Measurements from ENCODE around the gene PIK3C2G.
"Not testable (repeated sequence)": the region's sequence is repeated elsewhere in the genome, so short reads cannot be mapped to it uniquely, and the experiment has no call there.

The PIK3C2G gene, protein sequence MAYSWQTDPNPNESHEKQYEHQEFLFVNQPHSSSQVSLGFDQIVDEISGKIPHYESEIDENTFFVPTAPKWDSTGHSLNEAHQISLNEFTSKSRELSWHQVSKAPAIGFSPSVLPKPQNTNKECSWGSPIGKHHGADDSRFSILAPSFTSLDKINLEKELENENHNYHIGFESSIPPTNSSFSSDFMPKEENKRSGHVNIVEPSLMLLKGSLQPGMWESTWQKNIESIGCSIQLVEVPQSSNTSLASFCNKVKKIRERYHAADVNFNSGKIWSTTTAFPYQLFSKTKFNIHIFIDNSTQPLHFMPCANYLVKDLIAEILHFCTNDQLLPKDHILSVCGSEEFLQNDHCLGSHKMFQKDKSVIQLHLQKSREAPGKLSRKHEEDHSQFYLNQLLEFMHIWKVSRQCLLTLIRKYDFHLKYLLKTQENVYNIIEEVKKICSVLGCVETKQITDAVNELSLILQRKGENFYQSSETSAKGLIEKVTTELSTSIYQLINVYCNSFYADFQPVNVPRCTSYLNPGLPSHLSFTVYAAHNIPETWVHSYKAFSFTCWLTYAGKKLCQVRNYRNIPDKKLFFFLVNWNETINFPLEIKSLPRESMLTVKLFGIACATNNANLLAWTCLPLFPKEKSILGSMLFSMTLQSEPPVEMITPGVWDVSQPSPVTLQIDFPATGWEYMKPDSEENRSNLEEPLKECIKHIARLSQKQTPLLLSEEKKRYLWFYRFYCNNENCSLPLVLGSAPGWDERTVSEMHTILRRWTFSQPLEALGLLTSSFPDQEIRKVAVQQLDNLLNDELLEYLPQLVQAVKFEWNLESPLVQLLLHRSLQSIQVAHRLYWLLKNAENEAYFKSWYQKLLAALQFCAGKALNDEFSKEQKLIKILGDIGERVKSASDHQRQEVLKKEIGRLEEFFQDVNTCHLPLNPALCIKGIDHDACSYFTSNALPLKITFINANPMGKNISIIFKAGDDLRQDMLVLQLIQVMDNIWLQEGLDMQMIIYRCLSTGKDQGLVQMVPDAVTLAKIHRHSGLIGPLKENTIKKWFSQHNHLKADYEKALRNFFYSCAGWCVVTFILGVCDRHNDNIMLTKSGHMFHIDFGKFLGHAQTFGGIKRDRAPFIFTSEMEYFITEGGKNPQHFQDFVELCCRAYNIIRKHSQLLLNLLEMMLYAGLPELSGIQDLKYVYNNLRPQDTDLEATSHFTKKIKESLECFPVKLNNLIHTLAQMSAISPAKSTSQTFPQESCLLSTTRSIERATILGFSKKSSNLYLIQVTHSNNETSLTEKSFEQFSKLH (N-terminal part only)

DNA sequence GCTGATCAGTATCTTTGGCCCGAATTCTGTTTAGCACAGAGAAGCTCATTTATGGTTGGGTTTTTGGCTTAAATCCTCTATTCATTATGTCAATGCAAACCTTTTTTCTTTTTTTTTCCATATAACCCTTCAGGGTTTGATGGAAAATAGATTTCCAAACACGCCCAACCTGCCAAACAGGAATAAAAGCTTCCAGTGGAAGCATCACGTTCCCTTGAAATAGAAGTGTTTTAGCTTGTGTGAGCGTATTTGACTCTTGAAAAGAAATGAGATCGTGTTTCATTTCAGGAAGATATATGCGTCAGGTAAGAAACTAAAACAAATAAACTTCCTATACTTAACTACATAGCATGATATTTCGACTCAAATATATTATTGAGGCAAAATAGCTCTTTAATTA, at the start of gene PIK3C2G:
PIK3C2G (plus strand) TSS at position 246 of the 400 bp plus-strand sequence. CDS start 20,564 bp downstream, outside the sequence.
- DNase-seq, result no peak

DNA sequence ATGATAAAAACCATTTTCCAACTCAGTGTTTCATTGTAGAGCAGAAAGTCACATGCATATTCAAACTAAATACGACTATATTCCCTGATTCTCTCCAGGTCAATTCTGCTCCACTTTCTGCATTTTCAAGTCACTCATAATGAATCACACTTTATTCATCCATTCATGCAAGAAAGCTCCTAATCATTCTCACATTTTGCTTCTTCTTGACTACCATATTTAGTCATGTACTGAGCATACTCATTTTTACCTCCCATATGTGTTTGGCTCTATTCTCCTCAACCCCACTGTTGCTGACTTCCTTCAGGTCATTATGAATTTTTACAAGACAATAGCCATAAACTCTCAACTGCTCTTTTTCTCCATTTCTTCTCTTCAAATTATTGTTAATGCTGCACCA, 43.4 kb upstream of the PIK3C2G start:
- DNase-seq, result no peak

DNA sequence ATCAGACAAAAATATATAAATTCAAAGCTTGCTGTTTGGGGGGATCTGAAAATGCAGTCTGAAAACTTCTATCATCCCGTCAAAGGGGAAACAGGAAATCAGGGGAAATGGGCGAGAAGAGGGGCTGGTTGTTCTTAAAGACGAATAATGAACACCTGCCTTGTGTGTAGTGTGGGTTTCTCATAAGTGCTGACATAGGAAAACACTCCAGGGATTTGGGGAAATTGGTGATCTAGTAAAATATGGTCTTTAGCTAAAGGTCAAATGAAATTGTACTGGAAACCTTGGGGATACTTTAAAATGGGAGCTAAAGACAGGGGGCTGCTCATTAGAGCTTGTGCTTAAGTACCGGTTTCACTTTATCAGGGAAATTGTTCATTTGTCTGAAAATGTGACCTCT, 39.6 kb upstream of the PIK3C2G start:
- DNase-seq, result no peak

DNA sequence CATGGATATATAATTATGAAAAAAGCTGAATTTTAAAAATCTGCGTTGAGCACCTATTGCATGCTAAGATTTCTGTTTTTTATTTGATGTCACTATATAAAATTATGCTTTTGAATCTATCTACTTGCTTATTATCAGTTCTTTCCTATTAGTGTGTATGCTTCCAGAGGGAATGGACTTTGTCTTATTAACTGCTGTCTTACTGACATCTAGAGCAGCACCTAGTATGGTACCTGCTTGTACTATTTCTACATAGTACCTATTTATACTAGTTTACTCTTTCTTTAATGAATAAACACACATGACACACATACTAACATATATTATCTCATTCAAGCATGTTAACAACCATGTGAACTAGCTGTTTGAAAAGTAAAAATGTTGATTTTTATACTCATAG, 38.6 kb upstream of the PIK3C2G start:
- no peak for DNase-seq

DNA sequence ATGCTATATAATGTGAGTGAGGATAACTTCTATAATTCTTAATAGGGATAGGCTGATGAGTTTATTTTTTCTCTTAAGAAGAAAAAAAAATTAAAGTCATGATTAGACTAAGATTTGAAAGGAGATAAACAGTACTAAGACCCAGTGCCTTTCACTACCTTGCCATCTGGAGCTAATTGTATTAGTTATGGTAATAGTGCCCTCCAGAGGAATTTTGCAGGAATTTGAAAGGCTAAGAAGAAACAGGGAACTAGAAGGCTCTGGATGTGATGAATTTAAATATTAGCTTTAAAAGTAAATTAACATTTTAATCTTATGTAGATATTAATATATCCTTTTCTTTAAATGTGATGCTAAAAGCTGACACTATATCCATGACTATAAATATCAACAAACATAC, 36.6 kb upstream of the PIK3C2G start:
- DNase-seq, result no peak

DNA sequence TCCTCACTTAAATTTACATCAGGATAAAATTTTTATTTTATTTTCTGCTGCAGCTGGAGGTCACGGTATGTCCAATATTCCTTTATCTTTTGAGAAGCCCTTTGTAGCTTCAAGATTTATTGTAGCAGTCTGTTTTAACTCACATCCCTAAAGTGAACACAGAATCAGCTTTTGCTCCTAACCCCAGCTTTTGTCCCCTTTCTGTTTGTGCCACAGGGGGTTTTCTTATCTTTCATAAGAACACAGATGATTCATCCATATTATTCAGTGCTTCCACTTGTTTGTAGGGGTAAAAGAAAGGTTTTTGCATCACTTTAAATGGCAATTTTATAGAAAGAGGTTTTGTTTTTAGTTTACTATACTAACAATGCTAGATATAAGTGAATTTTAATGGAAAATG, 21.8 kb upstream of the PIK3C2G start:
- no peak for DNase-seq

DNA sequence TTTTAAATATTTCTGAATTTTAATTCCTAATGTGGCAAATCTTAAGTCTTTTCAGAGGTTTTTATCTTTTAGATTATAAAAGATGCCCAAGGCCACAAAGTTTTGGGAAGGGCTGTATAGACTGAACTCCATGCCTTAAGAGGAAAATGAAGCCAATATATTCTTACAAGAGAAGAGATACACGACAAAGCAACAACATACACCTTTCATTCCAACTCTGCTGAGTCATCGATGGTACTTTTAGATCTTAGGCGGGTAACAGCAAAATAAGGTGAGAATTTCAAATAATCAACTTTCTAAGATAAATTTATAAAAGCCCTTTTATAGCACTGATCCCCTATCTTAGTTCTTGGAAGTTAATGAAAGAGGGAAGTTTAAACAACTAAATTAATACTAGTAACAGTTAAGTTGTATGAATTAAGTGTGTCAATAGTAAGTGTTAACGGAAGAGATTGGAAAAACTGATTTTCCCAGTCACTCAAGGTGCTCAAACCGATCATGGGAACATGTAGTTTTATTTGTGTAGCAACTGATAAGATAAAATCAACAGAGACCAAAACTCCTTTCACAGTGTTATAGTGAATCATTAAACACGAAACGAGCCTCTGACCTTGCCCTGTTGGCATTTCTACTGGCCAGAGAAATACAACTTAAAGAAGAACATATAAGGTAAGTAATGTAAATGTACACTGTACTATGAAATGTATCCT, 18.8 kb upstream of the PIK3C2G start:
- DNase-seq, result no peak

DNA sequence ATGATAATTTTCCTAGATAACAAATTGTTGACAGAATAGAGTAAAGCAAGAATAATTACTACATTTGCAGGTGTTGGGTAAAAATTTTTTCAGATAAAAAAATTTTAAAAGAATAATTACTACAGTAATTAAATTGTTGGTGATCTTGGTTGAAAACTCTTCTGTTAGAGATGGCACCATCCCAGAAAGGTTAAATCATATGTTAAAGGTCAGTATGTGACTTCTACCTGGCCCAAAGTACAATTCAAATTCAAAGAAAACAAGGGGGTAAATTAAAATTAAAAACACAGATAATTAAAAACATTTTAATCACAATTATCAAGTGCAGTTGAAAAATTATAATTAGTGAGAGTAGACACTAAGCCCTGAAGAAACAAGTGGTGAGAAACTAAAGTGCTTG, 18.1 kb upstream of the PIK3C2G start:
- no peak for DNase-seq

DNA sequence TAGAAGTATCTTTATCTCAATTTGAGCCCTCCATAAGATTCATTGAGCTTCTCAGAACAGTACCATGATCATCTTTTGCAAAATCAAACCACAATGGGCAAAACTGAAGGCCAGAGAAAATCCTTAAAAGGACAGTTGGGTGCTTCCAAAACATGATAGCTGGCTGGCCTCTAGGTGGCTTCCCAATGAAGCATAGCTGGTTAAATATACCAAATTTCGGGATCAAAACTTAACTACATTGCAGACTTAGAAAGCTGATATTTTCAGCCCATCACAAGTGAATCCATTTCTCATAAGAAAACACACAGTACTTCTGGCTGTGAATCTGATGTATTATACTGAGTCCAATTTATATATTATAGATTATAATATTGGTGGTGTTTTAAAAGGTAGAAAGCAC, 15.3 kb upstream of the PIK3C2G start:
- DNase-seq, result no peak

DNA sequence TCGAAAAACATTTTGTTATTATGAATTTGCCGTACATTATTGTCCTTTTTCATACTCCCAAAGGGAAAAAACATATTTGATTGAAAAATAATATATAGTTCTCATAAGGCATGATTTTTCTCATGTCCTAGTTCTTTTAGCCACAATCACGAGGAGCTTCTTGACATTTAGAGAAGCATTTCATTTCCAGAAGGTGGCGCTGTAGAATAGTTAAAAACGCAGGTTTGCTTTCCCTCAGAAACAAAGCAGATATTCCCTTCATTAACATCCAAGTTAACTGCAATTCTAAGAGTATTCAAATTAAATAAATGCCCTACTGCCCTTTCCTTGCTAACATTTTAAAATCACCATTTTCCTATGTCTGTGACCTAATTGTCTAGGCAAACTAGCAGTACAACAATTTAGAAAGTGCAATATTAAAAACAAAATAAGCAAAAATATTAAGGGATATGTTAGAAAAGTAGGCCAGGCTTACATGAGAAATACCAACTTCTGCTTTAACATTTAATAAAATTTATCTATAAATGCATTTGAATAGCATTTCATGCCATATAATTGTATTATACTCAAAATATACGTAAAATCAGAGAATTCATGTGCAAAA, 10.9 kb upstream of the PIK3C2G start:
- DNase-seq, result no peak

DNA sequence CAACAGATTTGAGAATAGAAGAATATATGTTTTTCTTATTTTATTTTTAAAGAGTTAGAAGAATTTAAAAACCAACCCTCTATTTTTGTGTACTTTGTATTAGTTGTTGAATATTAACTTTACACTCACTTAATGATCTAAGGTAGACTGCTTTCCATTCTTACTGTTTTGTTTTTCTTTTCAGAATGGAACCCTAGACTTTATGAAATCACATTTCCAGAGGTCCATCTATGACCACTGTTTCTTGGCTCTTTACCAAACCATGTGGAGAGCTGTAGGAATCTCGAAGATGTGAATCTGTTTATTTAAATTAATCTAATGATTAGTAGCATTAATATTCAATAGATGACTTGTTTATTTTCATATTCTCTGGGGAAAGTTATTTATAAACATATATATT, 7.2 kb upstream of the PIK3C2G start:
- no peak for DNase-seq

DNA sequence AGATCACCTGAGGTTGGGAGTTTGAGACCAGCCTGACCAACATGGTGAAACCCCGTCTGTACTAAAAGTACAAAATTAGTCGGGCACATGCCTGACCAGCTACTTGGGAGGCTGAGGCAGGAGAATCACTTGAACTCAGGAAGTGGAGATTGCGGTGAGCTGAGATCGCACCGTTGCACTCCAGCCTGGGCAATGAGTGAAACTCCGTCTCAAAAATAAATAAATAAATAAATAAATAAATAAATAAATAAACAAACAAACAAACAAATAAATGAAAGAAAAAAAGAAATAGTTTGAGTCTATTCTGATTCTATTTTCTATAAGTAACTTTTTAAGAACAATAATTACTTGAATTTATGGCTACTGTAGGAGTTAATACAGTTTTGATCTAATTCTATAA, 6.3 kb upstream of the PIK3C2G start:
- DNase-seq, result not testable (repeated sequence)

DNA sequence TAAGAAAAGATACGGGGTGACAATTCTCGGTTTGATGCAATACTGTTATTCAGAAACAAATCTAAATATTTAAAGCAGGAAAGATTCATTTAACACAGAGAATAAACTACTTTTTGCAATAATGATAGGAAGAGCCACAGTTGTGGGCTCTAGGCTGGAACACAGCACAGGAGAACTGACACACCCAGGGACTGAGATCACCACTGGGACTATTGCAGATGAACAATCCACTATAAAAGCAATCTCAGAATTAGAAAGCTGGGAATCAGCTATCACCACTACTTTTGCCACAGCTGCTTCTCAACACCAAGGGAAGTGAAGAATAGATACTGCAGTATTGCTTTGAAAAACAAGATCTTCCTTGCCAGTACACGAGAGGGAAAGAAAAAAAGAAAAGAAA, 4.1 kb upstream of the PIK3C2G start:
- DNase-seq, result no peak

DNA sequence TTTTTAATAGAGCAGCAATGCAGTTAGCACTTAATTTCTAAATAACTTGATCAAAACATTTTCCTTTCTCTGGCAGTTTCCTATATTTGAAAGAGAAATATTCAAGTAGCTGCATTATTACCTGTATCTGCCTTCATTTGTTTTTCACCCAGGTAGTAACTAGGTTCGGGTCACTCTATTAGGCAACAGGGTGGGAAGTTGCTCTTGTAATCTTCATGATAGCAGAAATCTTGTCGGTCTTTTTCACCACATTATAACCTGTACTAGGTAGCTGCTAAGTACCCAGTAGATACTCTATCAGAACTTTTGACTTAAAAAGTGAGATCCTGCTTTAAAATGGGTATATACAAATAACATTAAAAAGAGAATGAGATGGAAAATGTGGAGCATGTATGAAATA, 2.4 kb upstream of the PIK3C2G start:
- DNase-seq, result no peak

DNA sequence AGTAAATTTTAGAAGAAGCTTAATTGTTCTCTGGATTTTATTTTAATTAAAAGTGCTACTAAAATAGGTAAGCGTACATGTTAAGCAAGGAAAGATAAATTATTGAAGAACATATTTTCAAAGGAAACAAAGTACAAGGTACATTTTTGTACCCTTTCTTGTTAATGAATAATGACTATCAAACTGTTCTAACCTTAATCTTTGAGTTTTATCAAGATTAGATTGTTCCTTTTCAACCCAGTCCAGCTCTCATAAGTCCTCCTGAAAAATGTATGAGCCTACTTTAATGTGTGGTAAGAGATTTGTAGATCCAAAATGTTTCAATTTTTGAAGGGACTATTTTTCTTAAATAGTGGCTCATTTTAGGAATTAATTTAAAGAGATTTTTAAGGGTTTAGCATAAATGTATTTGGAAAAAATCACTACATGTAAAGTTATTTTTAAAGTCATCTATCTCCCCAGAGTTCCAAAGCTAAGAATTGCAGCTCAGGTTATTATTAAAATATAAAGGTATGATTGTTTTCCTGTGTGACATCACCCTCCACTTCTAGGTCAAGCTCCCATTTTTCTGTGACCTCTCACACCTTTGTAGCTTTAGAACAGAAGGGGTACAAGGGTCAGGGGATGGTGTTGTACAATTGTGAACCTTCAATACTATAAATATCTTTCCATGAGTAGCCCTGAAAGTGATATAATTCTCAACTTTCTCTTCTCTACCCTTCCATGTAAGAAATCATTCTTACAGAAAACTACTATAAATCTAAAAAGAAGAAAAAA, 1.2 kb upstream of the PIK3C2G start:
- DNase-seq, result no peak

DNA sequence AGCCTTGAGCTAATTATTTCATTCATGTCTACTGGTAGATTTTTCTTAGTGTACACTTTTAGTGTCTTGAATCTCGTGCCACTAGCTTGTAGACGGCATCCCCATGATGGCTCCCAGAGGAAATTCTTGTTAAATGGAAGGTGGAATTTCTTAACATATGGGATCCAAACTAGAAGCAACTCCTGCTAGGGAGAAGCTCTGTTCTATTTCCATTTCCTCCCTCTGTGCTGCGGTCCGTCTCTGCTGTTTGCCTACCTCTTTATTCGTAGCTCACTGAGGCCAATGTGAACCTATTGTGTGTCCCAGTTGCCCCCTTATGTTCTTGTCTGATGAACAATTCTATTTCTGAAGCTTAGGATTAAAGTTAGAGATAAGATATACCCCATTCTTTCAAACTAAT, 588 bp downstream of the PIK3C2G start:
- no peak for DNase-seq

DNA sequence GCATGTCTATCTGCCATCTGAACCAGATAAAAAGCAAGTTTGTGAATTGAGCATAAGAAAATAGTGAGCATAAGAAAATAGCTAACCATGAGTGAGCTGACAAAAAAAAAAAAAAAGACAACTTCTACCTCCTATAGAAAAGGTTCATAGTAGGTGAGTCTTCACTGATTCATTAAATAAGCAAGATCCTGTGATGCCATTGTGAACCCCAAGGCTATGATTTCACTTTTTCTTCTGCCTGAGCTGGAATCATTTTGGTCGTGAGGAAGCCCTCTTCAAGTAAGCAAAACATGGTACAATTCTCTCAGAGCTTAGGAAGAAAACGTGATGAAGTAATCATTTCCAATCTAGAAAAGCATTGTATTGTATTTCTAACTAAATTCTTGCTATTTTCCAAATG, 1.2 kb downstream of the PIK3C2G start:
- DNase-seq, result no peak

DNA sequence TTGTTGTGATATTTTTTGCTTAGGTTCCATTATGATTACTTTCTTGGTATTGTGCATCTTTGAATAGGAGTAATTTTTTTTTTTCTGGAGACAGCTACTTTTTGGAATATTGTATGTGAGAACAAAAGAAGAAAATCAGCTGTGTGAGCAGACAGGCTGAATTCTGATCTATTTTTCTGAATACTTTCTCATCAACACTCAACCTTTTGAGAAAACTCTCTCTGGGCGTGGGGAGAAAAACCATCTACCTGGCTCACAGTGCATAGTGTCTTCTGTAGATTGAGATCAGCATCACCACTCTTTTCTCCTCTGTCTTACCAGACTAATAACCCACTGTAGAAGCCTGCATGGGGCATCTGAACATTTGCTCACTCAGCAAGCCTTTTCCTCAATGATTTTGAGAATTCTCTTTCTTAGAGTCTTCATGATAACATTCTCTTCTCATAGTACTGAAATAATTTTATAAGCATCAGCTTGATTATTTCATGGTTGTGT, 3.3 kb downstream of the PIK3C2G start:
- DNase-seq, result no peak

DNA sequence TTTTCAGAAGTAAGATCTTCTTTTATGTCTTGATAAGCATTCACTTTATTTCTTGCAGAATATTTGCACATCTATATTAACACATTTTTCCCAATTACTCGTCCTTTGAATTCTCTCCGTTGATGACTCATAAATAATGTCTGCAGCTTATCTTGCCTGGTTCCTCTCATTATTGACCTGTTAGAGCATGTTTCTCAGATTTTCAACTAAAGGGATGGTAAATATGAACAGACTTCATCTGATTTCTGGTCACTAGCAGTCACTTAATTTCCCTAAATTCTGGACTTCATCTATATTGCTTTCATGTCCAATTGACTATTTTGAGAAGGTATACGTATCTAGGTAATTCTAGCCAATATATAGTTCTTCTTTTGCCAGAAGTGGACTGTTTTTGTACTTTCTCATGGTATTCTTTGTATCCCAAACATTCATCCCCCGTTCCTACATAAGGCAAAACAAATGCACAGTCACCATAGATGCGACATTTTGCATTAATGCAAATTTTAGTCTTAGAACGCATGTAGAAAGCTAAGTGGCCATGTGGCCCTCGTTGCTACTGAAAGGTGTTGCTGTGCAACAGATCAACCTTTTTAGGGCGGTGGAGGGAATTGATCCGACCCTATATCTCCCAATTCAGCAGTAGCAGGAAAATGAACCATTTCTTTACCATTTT, 6.2 kb downstream of the PIK3C2G start:
- no peak for DNase-seq

DNA sequence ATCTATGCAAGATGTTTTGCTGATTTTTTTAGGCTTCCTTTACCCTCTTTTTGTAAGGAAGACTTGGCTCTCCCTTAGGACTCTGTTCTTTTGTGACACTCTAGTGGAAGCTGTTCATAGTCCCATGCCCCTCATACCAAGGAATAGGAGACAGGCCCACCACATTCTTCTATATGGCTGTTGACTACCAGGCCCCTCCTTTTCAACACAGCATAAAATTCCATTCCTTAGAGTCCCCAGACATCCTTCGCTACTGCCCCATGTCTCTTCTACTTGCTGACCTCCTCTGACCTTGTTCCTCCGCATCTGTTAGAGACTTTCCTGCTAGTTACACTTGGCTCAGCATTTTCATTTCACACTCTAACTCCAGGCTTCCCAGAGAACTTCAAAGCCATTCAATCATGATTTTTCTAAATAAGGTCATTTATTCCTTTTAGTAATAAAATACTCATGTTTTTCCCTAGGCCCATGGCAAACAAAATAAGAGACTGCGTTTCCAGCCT, 9.7 kb downstream of the PIK3C2G start:
- no peak for DNase-seq

Data from CD4-positive, alpha-beta T cell treated with Interleukin-17A for 4 hours (primary cell).